Uterus (tissue), 4 donors: ENCODE results near the gene PPP2R5B. TPM values are rescaled to one million over a fixed set of nuclear protein-coding genes. Genes with fewer than 3 reads are reported as not detected.

Experiments
- DNase-seq, 2 donors: peaks; one replicate each; pipeline ENCODE4 v3.0.0-alpha.2; 2019 to 2020
- H3K27ac ChIP-seq, 2 donors: fragments of 200-600 bp; sonication (generic); 1 replicate in 1 of 2; 2 replicates in 1 of 2; pipeline ENCODE4 v1.5.1; 2016 to 2018
- H3K27me3 ChIP-seq, 2 donors: fragments of 200-600 bp; sonication (generic); one replicate each; pipeline ENCODE4 v1.5.1; 2018 to 2019; ENCODE audit warnings: control low read depth in 1 of 2
- H3K36me3 ChIP-seq, 2 donors: fragments of 200-600 bp; sonication (generic); one replicate each; pipeline ENCODE4 v1.5.1; 2019; ENCODE audit warnings: control low read depth in 1 of 2
- H3K4me1 ChIP-seq, 2 donors: fragments of 200-600 bp; sonication (generic); one replicate each; pipeline ENCODE4 v1.5.1; 2018 to 2019; ENCODE audit warnings: control low read depth in 1 of 2
- H3K4me3 ChIP-seq, 2 donors: fragments of 200-600 bp; sonication (generic); 1 replicate in 1 of 2; 2 replicates in 1 of 2; pipeline ENCODE4 v1.5.1; 2018 to 2019; ENCODE audit warnings: mild to moderate bottlenecking in 1 of 2
- H3K9me3 ChIP-seq, 2 donors: fragments of 200-600 bp; sonication (generic); one replicate each; pipeline ENCODE4 v1.5.1; 2019; ENCODE audit warnings: control low read depth in 1 of 2
- POLR2A ChIP-seq, 2 donors: fragments of 450-650 bp; IDR thresholded peaks; one replicate each; pipeline ENCODE4 v1.6.1; 2016; ENCODE audit warnings: antibody characterized with exemption in 2 of 2, mild to moderate bottlenecking in 1 of 2, moderate library complexity in 1 of 2
- intact Hi-C: fragments of 100-400 bp; cut with DNase I; formaldehyde crosslinking; loops from one replicate; pipeline ENCODE4 v1.15.1; 2023; ENCODE audit warnings: low total_unique reads
- total RNA-seq, 4 donors: library from RNA; depleted of rRNA in 3 of 4; stranded (reverse); fragments of >200 nt in 3 of 4; gene quantifications; one replicate each; pipeline versions ENCODE4 v1.1.0 to v1.2.4, GENCODE V29; 2014 to 2023
- TF ChIP-seq, protein P1 (sequence below), 4 experiments: fragments of 200-600 bp in 2 of 4; fragments of 450-650 bp in 2 of 4; sonication (generic) in 2 of 4; IDR thresholded peaks; one replicate each; pipeline ENCODE4 v1.5.1; 2016 to 2019; ENCODE audit warnings: antibody characterized with exemption in 4 of 4, mild to moderate bottlenecking in 2 of 4, moderate library complexity in 1 of 4
- donor health status: DM: yes; HTN: yes; CAD: no.

The PPP2R5B gene
- total RNA-seq, 4 donors from 2014 or later = 6.7 to 23.4 (median 13.0) TPM

DNA sequence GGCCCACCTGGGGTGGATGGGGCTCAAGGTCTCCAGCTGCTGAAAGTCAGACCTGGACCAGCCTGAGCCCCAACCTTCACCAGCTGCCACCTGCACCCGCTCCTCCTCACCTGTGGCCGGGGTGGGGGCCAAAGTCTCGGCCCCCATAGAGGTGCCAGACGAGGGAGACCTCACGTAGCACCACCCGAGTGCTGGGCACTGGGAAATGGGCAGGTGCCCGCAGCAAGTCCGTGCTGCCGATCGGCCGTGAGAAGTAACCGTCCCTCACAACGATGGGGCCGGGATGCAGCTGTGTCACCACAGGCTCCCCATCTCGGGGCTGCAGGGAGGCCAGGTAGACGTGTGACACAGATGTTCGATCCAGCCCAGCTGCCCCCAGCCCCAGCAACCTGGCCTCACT, 23.7 kb upstream of the PPP2R5B start:
- Histone ChIP-seq H3K9me3 (no peaks in the 10 kb centered on the region), H3K27ac (no peak overlapping the region)

DNA sequence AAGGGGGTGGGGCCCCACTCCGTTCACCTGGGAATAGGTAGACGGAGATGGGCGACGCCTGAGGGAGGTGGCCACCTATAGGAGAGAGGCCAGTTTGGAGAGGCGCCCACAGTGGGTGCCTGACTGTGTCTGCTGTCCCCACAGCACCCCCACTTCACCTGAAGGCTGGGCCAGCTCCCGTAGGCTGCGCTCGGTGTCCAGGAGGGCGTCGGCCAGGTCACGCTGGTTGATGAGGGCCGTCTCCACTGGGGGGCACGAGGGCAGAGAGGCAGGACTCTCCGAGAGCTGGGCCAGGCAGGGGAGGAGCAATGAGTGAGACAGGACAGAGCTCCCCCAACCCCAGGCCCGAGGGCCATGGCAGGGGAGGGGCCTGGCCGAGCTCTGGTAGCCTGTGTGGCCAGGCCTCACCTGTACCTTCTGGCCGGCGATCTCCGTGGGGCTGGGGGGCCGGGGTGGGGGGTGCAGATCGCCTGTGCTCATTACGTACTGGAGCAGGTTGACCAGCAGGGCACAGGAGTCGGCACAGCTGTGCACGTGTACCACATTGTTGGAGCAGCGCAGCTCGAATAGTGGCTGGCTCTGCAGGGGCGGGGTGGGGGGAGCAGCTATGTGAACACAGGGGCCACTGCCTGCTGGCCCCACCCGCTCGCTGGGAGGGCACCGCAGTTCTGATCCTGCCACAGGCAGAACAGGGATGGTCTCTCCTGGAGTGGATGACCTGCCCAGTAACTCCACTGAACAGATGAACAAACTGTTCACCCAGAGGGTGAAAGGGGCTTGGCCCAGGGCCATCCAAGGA, 22.2 kb upstream of the PPP2R5B start:
- no peak for DNase-seq
- TF ChIP-seq, protein P1, sequence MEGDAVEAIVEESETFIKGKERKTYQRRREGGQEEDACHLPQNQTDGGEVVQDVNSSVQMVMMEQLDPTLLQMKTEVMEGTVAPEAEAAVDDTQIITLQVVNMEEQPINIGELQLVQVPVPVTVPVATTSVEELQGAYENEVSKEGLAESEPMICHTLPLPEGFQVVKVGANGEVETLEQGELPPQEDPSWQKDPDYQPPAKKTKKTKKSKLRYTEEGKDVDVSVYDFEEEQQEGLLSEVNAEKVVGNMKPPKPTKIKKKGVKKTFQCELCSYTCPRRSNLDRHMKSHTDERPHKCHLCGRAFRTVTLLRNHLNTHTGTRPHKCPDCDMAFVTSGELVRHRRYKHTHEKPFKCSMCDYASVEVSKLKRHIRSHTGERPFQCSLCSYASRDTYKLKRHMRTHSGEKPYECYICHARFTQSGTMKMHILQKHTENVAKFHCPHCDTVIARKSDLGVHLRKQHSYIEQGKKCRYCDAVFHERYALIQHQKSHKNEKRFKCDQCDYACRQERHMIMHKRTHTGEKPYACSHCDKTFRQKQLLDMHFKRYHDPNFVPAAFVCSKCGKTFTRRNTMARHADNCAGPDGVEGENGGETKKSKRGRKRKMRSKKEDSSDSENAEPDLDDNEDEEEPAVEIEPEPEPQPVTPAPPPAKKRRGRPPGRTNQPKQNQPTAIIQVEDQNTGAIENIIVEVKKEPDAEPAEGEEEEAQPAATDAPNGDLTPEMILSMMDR (IDR thresholded peaks at IDR 0.05) = no peak
- no peak for TF ChIP-seq POLR2A (IDR thresholded peaks at IDR 0.05)
- H3K9me3 ChIP-seq = no peaks in the 10 kb centered on the region
- H3K4me1 ChIP-seq = no peaks in the 10 kb centered on the region
- intact Hi-C loops = no loop called here
- no peak overlapping the region for H3K27ac ChIP-seq
- H3K4me3 ChIP-seq = no peak overlapping the region
- no peaks in the 10 kb centered on the region for H3K36me3 ChIP-seq
- H3K27me3 ChIP-seq = no peaks in the 10 kb centered on the region

More for the DNA sequence above, 23.7 kb upstream of the PPP2R5B start:
- Histone ChIP-seq H3K36me3 (no peaks in the 10 kb centered on the region), H3K27me3 (no peaks in the 10 kb centered on the region), H3K4me3 (no peak overlapping the region), H3K4me1 (no peaks in the 10 kb centered on the region)
- TF ChIP-seq POLR2A (IDR thresholded peaks at IDR 0.05) = no peak
- TF ChIP-seq, protein P1 (IDR thresholded peaks at IDR 0.05) = no peak
- DNase-seq = no peak
- intact Hi-C loops = no loop called here

DNA sequence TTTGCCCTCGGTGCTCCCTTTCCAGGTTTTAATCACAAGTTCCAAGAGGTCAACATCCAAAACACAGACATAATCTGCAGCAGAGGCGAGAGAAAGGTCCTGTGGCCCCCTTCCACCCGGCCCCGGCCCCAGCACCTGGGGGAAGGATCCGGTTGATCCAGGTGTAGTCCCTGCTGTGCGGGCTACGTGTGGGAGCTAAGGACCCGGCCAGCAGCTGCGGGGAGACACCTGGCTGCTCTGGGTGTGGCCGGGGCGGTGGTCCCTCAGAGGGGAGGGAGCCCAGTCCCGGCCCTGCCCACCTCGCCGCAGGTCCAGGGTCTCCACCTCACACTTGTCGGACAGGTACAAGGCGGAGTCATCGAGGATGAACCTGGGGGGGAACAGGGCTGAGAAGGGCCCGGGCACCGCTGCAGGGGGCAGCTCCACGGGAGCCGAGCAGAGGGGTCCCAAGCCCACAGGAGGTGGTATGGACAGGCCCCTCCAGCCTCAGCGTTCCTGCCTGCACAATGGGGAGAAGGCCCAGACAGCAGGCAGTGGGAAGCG, 21.1 kb upstream of the PPP2R5B start:
- H3K36me3 ChIP-seq = no peaks in the 10 kb centered on the region
- no peak for DNase-seq
- no peaks in the 10 kb centered on the region for H3K27me3 ChIP-seq
- no peaks in the 10 kb centered on the region for H3K4me1 ChIP-seq
- no peak overlapping the region for H3K27ac ChIP-seq
- H3K9me3 ChIP-seq = no peaks in the 10 kb centered on the region
- TF ChIP-seq, protein P1 (IDR thresholded peaks at IDR 0.05) = no peak
- TF ChIP-seq POLR2A (IDR thresholded peaks at IDR 0.05) = no peak
- no peak overlapping the region for H3K4me3 ChIP-seq
- intact Hi-C loops = no loop called here

DNA sequence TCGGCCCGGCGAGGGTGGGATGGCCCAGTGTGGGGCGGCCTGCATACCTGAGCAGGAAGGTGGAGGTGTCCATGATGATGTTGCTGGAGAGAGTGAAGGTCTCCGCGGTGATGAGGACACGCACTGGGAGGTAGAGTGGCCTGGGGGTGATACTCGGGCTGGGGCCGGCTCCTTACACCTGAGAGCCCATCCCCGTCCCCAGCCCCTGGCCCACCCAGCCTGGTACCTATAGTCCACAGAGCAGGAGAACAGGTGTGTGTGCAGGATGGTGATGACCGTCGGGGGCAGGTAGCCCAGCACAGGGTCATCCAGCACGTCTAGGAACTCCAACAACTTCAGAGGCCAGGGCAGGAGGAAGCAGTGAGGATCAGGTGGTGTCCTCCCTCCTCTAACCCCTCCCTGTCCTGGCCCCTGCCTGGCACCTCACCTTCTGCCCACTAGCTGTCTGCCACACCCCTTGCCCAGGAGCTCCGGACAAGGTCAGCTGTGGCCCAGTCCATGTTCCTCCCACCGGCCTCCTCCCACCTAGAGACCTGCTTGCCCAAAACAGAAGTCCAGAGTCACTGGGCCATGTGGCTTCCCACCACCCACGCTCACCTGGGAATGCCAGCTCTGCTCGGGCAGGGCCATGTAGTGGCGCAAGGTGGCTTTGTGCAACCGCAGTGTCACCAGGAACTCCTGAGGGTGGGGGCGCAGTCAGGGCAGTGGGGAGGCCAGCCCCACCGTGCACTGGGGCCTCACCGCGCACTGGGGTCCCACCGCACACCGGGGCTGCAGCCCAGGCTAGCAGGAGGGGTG, 18.8 kb upstream of the PPP2R5B start:
- no peak overlapping the region for H3K4me3 ChIP-seq
- no peaks in the 10 kb centered on the region for H3K36me3 ChIP-seq
- no peak for DNase-seq
- no peak for TF ChIP-seq POLR2A (IDR thresholded peaks at IDR 0.05)
- TF ChIP-seq, protein P1 (IDR thresholded peaks at IDR 0.05) = no peak
- no peaks in the 10 kb centered on the region for H3K27me3 ChIP-seq
- no peaks in the 10 kb centered on the region for H3K4me1 ChIP-seq
- intact Hi-C loops = no loop called here
- no peaks in the 10 kb centered on the region for H3K9me3 ChIP-seq
- H3K27ac ChIP-seq = no peak overlapping the region

DNA sequence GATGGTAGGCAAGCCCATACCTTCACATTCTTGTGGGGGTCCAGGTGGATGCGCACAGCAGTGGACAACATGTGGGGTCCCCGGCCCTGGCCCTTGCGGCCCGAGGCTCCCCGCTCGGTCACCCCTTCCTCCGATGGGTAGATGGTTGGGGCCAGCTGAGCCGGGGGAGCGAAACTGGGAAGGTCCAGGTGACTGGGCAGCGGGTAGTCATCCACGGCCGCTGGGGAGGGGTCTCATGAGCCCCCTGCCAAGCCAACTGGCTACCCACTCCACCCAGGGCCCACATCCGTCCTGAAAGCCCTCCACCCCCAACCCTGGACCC, 18.2 kb upstream of the PPP2R5B start:
- no peaks in the 10 kb centered on the region for H3K27me3 ChIP-seq
- no peak for DNase-seq
- no peaks in the 10 kb centered on the region for H3K36me3 ChIP-seq
- no peak overlapping the region for H3K27ac ChIP-seq
- H3K4me1 ChIP-seq = no peaks in the 10 kb centered on the region
- H3K4me3 ChIP-seq = no peak overlapping the region
- intact Hi-C loops = no loop called here
- H3K9me3 ChIP-seq = no peaks in the 10 kb centered on the region
- TF ChIP-seq POLR2A (IDR thresholded peaks at IDR 0.05) = no peak
- TF ChIP-seq, protein P1 (IDR thresholded peaks at IDR 0.05) = no peak
